ENCODE measurements around the gene IFI27L2.
A peak's percentile ranks its signal among the peaks of the same experiment; 100 is the strongest.

IFI27L2 gene

DNA sequence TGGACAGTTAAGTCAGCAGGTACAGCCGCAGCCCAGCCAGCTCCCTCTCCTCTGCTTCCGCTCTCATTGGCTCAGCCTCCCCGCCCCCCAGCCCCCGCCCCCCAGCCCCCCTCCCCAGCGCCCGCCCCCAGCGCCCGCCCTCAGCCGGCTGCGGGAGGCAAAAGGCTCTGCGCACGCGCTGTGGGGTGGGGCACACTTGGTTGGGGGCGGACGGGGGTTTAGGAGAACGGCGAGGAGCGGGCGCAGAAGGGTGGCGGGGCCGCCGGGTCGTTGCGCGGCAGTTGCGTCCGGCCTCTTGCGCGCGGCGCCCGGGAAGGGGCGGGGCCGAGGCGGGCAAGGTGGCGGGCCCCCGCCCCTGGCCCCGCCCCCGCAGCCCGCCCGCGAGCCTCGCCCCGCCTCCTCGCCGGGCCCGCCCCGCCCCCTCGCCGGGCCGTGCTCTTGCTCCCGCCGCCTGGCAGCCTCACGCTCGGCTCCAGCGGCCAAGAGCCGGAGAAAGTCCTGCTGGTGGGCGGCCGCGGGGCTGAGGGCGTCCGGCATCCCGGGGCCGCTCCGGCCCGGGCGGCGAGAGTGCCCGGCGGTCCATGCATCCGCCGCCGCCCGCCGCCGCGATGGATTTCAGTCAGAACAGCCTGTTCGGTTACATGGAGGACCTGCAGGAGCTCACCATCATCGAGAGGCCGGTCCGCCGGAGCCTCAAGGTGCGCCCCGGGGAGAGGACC, 44.6 kb upstream of the IFI27L2 start, which contains the start of gene PPP4R4:
Gene PPP4R4 (plus strand): TSS at position 438 of the 719 bp plus-strand sequence. CDS start 144 bp downstream, at position 582.
- peak within 1 kb of the TSS; percentile 50 for H3K27ac ChIP-seq
- TF ChIP-seq CTCF (conservative IDR thresholded peaks at IDR 0.05): no peak
- no peak for TF ChIP-seq ZFX (IDR thresholded peaks at IDR 0.05)

- H3K27ac ChIP-seq: peak overlapping the region; percentile 50
Observed at GRCh38 chr14:94173471-94173884, 44.1 kb upstream of the IFI27L2 start.

DNA sequence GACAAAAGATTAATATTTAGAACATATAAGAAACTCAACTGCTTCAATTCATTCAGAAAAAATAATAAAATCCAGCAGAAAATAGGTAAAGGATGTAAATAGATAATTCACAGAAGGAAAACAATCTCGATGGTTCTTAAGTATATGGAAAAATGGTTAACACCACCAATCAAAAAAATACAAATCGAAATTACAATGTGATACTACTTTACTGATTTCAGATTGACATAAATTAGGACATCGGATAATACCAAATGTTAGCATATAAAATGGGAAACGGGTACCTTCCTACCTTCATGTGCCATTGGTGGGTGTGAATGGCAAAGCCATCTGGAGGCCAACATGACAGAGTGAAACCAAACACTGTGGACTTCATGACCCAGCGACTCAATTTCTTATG, 43.1 kb upstream of the IFI27L2 start:
- no peak overlapping the region for H3K27ac ChIP-seq
- TF ChIP-seq ZFX (IDR thresholded peaks at IDR 0.05) (no peak), CTCF (conservative IDR thresholded peaks at IDR 0.05) (no peak)

More at GRCh38 chr14:94173471-94173884, 44.1 kb upstream of the IFI27L2 start:
- TF ChIP-seq ZFX (IDR thresholded peaks at IDR 0.05) (no peak), CTCF (conservative IDR thresholded peaks at IDR 0.05) (no peak)

- H3K27ac ChIP-seq: no peak overlapping the region
- TF ChIP-seq CTCF (conservative IDR thresholded peaks at IDR 0.05): no peak
- no peak for TF ChIP-seq ZFX (IDR thresholded peaks at IDR 0.05)
Observed at GRCh38 chr14:94171208-94171607, 41.8 kb upstream of the IFI27L2 start.

DNA sequence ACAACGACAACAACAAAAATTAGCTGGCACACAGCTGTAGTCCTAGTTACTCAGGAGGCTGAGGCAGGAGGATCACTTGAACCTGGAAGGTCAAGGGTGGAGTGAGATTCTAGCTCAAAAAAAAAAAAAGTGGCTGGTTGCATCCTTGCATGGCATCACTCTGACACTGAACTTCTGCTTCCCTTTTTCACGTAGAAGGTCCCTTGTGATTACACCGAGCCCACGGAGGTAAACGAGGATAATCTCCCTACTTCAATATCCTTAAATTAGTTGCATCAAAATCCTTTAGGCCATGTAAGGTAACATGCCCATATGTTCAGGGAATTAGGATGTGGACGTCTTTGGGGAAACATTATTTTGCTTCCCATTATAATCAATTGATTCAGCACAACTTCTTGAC, 40.7 kb upstream of the IFI27L2 start:
- H3K27ac ChIP-seq: no peak overlapping the region
- no peak for TF ChIP-seq CTCF (conservative IDR thresholded peaks at IDR 0.05)
- TF ChIP-seq ZFX (IDR thresholded peaks at IDR 0.05): no peak

- no peak for TF ChIP-seq ZFX (IDR thresholded peaks at IDR 0.05)
- TF ChIP-seq CTCF (conservative IDR thresholded peaks at IDR 0.05): no peak
- H3K27ac ChIP-seq: no peak overlapping the region
Observed at GRCh38 chr14:94165744-94166143, 36.3 kb upstream of the IFI27L2 start.

- TF ChIP-seq ZFX (IDR thresholded peaks at IDR 0.05) (no peak), CTCF (conservative IDR thresholded peaks at IDR 0.05) (no peak)
- no peak overlapping the region for H3K27ac ChIP-seq
Observed at GRCh38 chr14:94164685-94165431, 35.5 kb upstream of the IFI27L2 start.
